SJSA1 (cell line): Measurements from ENCODE around the gene LRFN3. TPM values are rescaled to one million over a fixed set of nuclear protein-coding genes. Genes with fewer than 3 reads are reported as not detected.

Experiments
- DNase-seq, 2 experiments: peaks; one replicate each; pipeline ENCODE4 v3.0.0-alpha.2; 2015 to 2020; ENCODE audit warnings: low spot score in 2 of 2, low read depth in 1 of 2
- H3K27ac ChIP-seq: fragments of 250-450 bp; sonication (Bioruptor Pico); 2 replicates; pipeline ENCODE4 v1.5.1; 2020; ENCODE audit warnings: mild to moderate bottlenecking, moderate library complexity
- H3K27me3 ChIP-seq: fragments of 250-450 bp; sonication (Bioruptor Pico); replicated peaks from 2 replicates; pipeline ENCODE4 v1.5.1; 2020; ENCODE audit warnings: mild to moderate bottlenecking, moderate library complexity
- H3K36me3 ChIP-seq: fragments of 250-450 bp; sonication (Bioruptor Pico); 2 replicates; pipeline ENCODE4 v1.5.1; 2020; ENCODE audit warnings: mild to moderate bottlenecking
- H3K4me1 ChIP-seq: fragments of 250-450 bp; sonication (Bioruptor Pico); replicated peaks from 2 replicates; pipeline ENCODE4 v1.6.1; 2021; ENCODE audit warnings: mild to moderate bottlenecking
- H3K4me3 ChIP-seq: fragments of 250-450 bp; sonication (Bioruptor Pico); 2 replicates; pipeline ENCODE4 v1.5.1; 2020; ENCODE audit warnings: mild to moderate bottlenecking
- H3K9me3 ChIP-seq: fragments of 250-450 bp; sonication (Bioruptor Pico); replicated peaks from 2 replicates; pipeline ENCODE4 v1.5.1; 2020; ENCODE audit warnings: mild to moderate bottlenecking
- total RNA-seq: library from RNA; depleted of rRNA; stranded (reverse); fragments of >200 nt; shearing (Covaris generic); gene quantifications from 2 replicates; pipeline ENCODE4 v1.2.3, GENCODE V29; 2014

LRFN3 gene
- total RNA-seq, 1 experiment from 2014 or later = 3.8 TPM

DNA sequence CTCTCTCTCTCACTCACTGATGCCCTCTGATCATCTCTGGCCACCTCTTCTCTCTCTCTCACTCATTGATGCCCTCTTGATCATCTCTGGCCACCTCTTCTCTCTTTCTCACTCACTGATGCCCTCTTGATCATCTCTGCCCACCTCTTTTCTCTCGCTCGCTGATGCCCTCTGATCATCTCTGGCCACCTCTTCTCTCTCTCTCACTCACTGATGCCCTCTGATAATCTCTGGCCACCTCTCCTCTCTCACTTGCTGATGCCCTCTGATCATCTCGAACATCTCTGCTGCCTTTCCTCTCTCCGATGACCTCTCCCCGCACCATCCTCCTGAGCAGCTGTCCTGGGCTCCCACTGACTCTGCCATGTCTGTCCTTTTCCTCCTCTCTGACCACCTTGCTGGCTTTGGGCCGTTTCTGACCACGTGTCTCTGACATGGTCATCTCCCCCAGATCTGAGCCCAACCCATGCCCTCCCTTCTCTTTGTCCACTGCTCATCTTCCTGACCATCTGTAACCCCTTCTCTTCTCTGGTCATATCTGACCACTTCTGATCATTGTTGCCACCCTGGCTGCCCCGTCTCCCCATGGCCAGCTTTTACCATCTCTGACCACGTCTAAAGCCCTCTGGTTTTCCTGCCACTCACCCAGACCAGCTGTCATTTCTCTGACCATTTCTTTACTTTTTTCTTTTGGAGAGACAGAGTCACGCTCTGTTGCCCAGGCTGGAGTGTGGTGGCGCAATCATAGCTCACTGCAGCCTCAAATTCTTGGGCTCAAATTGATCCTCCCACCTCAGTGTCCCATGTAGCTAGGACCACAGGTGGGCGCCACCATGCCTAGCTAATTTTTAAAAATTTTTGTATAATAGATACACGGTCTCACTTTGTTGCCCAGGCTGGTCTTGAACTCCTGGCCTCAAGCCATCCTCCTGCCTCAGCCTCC lies 2.4 kb downstream of the LRFN3 start:
- Histone ChIP-seq H3K9me3 (no peaks in the 10 kb centered on the region), H3K27ac (no peak overlapping the region), H3K4me1 (peaks cover 26% of the 10 kb centered on the region), H3K4me3 (no peak overlapping the region), H3K27me3 (no peaks in the 10 kb centered on the region), H3K36me3 (no peaks in the 10 kb centered on the region; the same call in none of the 2 replicates)
- no peak for DNase-seq

DNA sequence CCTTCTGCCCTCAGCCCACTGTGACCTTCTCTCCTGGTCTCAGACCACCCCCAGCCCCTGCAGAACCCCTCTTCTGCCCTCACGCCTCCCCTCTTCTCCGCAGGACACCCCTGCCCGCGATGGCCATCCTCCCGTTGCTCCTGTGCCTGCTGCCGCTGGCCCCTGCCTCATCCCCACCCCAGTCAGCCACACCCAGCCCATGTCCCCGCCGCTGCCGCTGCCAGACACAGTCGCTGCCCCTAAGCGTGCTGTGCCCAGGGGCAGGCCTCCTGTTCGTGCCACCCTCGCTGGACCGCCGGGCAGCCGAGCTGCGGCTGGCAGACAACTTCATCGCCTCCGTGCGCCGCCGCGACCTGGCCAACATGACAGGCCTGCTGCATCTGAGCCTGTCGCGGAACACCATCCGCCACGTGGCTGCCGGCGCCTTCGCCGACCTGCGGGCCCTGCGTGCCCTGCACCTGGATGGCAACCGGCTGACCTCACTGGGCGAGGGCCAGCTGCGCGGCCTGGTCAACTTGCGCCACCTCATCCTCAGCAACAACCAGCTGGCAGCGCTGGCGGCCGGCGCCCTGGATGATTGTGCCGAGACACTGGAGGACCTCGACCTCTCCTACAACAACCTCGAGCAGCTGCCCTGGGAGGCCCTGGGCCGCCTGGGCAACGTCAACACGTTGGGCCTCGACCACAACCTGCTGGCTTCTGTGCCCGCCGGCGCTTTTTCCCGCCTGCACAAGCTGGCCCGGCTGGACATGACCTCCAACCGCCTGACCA lies 3.3 kb downstream of the LRFN3 start:
- Histone ChIP-seq H3K9me3 (no peaks in the 10 kb centered on the region), H3K36me3 (no peaks in the 10 kb centered on the region; the same call in none of the 2 replicates), H3K27me3 (no peaks in the 10 kb centered on the region), H3K27ac (no peak overlapping the region), H3K4me1 (peaks cover 26% of the 10 kb centered on the region), H3K4me3 (no peak overlapping the region)
- DNase-seq = no peak

DNA sequence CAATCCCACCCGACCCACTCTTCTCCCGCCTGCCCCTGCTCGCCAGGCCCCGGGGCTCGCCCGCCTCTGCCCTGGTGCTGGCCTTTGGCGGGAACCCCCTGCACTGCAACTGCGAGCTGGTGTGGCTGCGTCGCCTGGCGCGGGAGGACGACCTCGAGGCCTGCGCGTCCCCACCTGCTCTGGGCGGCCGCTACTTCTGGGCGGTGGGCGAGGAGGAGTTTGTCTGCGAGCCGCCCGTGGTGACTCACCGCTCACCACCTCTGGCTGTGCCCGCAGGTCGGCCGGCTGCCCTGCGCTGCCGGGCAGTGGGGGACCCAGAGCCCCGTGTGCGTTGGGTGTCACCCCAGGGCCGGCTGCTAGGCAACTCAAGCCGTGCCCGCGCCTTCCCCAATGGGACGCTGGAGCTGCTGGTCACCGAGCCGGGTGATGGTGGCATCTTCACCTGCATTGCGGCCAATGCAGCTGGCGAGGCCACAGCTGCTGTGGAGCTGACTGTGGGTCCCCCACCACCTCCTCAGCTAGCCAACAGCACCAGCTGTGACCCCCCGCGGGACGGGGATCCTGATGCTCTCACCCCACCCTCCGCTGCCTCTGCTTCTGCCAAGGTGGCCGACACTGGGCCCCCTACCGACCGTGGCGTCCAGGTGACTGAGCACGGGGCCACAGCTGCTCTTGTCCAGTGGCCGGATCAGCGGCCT lies 4.1 kb downstream of the LRFN3 start:
- Histone ChIP-seq H3K27ac (no peak overlapping the region), H3K27me3 (no peaks in the 10 kb centered on the region), H3K36me3 (no peaks in the 10 kb centered on the region; the same call in none of the 2 replicates), H3K9me3 (no peaks in the 10 kb centered on the region), H3K4me1 (peaks cover 23% of the 10 kb centered on the region), H3K4me3 (no peak overlapping the region)
- DNase-seq = no peak

DNA sequence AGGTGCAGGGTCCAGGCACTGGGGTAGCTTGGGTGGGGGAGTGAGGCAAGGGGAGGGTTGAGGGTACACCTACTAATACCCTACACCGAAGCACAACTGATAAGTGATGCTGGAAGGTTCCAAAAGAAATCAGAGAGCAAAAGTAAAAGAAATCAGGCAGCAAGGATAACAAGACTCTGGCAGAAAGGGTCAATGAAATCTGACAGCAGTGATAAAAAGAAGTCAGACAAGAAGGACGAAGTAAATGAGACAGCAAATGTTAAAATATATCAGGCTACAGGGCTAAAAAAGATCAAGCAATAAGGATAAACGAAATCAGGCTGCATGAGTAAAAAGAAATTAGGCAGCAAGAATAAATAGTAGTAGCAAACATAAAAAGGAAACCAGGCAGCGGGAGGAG lies 4.7 kb downstream of the LRFN3 start:
- no peak for DNase-seq
- Histone ChIP-seq H3K27ac (no peak overlapping the region), H3K4me3 (no peak overlapping the region), H3K4me1 (peaks cover 17% of the 10 kb centered on the region), H3K27me3 (no peaks in the 10 kb centered on the region), H3K36me3 (no peaks in the 10 kb centered on the region; the same call in none of the 2 replicates), H3K9me3 (no peaks in the 10 kb centered on the region)

DNA sequence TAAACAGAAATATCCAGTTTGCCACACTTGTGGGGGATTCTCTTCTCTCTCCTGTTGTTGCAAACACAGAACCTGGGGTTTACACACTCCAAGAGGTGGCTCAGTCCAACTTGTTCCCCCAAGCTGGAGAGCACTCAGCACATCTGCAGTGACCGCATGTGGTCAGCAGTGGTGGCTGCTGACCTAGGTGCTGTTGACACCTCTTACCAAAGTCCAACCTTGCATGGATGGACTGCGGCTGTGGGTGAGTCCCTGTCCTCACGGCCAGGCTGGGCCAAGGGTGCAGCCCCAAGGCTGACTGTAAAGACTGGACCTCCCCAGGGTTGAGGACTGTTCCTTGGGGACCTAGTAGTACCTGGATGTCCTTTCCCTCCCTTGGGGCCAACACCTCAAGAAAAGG lies 6.1 kb downstream of the LRFN3 start:
- Histone ChIP-seq H3K36me3 (no peaks in the 10 kb centered on the region; the same call in none of the 2 replicates), H3K4me1 (peaks cover 8% of the 10 kb centered on the region), H3K4me3 (no peak overlapping the region), H3K9me3 (no peaks in the 10 kb centered on the region), H3K27me3 (no peaks in the 10 kb centered on the region), H3K27ac (no peak overlapping the region)
- no peak for DNase-seq

DNA sequence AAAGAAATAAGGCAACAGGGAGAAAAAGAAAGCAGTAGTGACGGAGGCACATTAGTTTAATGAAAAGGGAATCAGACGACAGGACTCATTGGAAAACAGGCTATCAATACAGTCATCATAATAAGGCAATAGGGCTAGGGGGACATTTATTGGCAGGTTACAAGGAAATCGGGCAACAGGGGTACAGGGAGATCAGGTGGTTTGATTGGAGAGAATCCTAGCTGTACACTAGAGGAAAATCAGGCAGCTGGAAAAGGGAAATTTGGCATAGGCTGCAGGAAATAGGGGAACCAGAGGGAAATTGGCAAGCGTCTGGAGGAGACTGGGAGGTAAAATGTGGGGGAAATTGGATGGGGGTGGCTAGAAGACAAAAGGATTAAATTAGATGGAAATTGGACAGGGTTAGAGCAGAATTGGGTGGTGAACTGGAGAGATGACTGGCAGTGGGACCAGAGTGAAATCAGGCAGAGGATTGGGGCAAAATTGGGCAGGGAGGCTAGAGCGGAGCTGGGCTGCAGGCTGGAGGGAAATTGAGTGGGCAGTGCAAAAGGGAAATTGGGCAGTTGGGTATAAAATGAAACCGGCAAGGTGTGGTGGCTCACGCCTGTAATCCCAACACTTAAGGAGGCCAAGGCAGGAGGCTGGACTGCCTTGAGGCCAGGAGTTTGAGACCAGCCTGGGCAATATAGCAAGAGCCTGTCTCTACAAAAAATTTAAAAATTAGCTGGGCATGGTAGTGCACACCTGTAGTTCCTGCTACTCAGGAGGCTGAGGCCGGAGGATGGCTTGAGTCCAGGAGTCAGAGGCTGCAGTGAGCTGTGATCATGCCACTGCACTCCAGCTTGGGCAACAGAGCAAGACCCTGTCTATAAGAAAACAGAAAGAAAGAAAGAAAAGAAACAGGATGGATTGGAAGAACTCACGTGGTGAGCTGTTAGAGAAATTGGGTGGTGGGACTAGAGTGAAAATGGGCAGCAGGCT lies 7.4 kb downstream of the LRFN3 start:
- Histone ChIP-seq H3K4me3 (no peak overlapping the region), H3K36me3 (no peaks in the 10 kb centered on the region; the same call in none of the 2 replicates), H3K4me1 (no peaks in the 10 kb centered on the region; the same call in 1 of the 2 replicates), H3K9me3 (no peaks in the 10 kb centered on the region), H3K27me3 (no peaks in the 10 kb centered on the region), H3K27ac (no peak overlapping the region)
- no peak for DNase-seq

DNA sequence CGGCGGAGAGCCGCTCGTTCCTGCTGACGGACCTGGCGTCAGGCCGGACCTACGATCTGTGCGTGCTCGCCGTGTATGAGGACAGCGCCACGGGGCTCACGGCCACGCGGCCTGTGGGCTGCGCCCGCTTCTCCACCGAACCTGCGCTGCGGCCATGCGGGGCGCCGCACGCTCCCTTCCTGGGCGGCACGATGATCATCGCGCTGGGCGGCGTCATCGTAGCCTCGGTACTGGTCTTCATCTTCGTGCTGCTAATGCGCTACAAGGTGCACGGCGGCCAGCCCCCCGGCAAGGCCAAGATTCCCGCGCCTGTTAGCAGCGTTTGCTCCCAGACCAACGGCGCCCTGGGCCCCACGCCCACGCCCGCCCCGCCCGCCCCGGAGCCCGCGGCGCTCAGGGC lies 8.4 kb downstream of the LRFN3 start:
- H3K27ac ChIP-seq = no peak overlapping the region
- no peaks in the 10 kb centered on the region for H3K27me3 ChIP-seq
- H3K4me3 ChIP-seq = no peak overlapping the region
- no peaks in the 10 kb centered on the region for H3K9me3 ChIP-seq
- no peaks in the 10 kb centered on the region; the same call in none of the 2 replicates for H3K36me3 ChIP-seq
- no peak for DNase-seq
- no peaks in the 10 kb centered on the region; the same call in 1 of the 2 replicates for H3K4me1 ChIP-seq

DNA sequence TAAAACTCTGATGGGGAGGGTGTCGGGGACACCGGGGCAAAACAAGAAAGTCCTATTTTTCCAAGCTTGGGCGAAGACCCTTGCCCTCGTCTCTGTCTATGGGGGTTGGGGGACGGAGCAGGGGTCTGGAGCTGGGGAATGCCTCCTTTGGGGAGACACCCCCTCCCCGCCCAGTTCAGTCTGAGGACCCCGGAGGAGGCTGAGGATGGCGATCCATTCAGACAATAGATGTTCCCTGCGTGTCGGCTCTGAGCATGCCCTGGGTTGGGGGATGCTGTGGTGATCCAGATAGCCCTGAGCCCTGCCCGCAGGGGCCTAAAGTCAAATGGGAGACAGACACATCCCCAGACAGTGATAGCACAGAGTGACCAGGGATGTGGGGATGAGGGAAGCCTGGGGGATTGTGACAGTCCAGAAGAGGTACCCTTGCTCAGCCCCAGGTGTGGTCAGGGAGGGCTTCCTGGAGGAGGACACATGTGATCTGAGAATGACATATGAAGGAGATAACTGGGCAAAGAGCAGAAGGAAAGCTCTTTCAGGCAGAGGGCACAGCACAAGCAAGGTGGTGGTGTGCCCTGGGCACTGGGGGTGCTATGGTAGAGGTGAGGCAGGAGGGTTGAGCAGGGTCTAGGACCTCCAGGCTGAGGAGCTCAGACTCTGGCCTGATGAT lies 9.1 kb downstream of the LRFN3 start:
- Histone ChIP-seq H3K36me3 (no peaks in the 10 kb centered on the region; the same call in 1 of the 2 replicates), H3K9me3 (no peaks in the 10 kb centered on the region), H3K4me1 (no peaks in the 10 kb centered on the region; the same call in 1 of the 2 replicates), H3K27me3 (no peaks in the 10 kb centered on the region), H3K4me3 (no peak overlapping the region), H3K27ac (no peak overlapping the region)
- no peak for DNase-seq

DNA sequence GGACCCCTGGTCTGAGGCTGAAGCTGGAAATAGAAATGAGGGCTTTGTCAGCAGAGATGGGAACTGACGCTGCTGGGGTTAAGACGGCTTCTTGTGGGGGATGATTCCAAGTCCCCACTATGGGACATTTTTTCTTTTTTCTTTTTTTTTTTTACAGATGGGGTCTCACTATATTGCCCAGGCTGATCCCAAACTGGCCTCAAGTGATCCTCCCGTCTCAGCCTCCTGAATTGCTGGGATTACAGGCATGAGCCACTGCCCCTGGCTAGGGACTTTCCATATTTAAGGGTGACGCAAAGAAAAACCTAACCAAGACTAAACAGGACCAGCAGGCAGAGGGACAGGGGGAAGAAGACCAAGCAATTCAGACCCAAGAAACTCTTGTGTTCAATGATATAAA lies 10.0 kb downstream of the LRFN3 start:
- DNase-seq = no peak

DNA sequence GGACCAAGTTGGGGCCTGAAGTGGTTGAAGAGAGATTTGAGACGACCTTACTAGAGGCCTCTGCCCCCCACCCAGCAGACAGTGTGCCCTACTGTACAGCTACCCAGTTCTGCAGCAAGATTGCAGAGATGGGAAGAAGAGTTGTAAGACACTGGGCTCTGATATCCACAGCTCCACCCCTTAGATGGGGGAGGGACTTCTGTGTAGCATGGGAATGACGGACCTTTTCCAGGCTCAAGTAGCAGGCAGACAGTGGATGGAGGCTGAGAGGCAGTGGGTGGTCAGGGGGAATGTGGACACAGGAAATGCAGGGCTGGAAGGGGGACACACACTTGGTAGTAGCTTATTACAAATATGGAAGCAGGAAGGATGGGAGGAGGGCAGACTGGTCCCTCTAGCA lies 13.0 kb downstream of the LRFN3 start:
- H3K36me3 ChIP-seq = no peaks in the 10 kb centered on the region
- no peaks in the 10 kb centered on the region; the same call in 1 of the 2 replicates for H3K27me3 ChIP-seq
- H3K27ac ChIP-seq = no peak overlapping the region
- H3K4me1 ChIP-seq = no peaks in the 10 kb centered on the region; the same call in 1 of the 2 replicates
- no peak overlapping the region for H3K4me3 ChIP-seq
- DNase-seq = no peak
- no peaks in the 10 kb centered on the region for H3K9me3 ChIP-seq

More for the DNA sequence above, 10.0 kb downstream of the LRFN3 start:
- H3K4me3 ChIP-seq = no peak overlapping the region
- no peak overlapping the region for H3K27ac ChIP-seq
- H3K9me3 ChIP-seq = no peaks in the 10 kb centered on the region
- no peaks in the 10 kb centered on the region; the same call in 1 of the 2 replicates for H3K4me1 ChIP-seq
- H3K27me3 ChIP-seq = no peaks in the 10 kb centered on the region
- H3K36me3 ChIP-seq = no peaks in the 10 kb centered on the region

DNA sequence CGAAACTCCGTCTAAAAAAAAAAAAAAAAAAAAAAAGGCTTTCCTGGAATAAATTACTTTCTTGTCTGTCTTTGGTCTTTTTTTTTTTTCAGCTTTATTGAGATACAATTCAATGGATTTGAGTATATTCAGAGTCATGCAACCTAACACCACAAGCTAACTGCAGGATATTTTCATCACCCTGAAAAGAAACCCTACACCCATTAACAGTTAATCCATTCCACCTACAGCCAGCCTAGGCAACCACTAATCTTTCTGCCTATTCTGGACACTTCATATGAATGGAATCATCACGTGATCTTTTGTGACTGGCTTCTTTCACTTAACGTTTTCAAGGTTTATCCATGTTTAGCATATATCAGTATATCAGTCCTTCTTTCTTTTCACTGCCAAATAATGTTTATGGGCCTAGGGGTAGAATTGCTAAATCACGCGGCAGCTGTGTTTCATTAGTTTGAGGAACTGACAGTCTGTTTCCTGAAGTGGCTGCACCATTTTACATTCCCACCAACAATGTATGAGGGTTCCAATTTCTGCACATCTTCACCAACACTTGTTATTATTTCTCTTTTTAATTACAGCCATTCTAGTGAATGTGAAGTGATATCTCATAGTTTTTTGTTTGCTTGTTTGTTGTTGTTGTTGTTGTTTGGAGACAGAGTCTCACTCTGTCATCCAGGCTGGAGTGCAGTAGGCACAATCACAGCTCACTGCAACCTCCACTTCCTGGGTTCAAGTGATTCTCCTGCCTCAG lies 19.9 kb downstream of the LRFN3 start:
- Histone ChIP-seq H3K4me3 (no peak overlapping the region), H3K4me1 (peaks cover 4% of the 10 kb centered on the region; the same call in 1 of the 2 replicates), H3K36me3 (no peaks in the 10 kb centered on the region), H3K9me3 (0 out of 2 replicates have a peak, but pooled peaks cover 5% of the 10 kb centered on the region), H3K27ac (no peak overlapping the region), H3K27me3 (peaks cover 24% of the 10 kb centered on the region)
- DNase-seq = no peak
